ENCODE results near the gene ELL3. TPM values are rescaled to one million over a fixed set of nuclear protein-coding genes. Genes with fewer than 3 reads are reported as not detected.

The ELL3 gene
- total and polyA plus RNA-seq, 2 donors (not counting 3 experiments of a cell fraction or from before 2014, with no cell fraction given): 3.1 to 3.6 TPM

- Histone ChIP-seq H3K9me1 (replicated peaks; ENCODE audit: control insufficient read depth, extremely low read depth, insufficient read depth, low read length) (no peaks in the 10 kb centered on the region), H3K4me1 (ENCODE audit: control insufficient read depth, extremely low read depth, insufficient read depth, low read length) (peaks cover 21% of the 10 kb centered on the region), H3K9ac (replicated peaks; ENCODE audit: extremely low read depth, insufficient read depth, low read length) (peak overlapping the region; percentile 99), H3K9me3 (replicated peaks; ENCODE audit: control insufficient read depth, insufficient read depth, low read length) (no peaks in the 10 kb centered on the region), H3K4me3 (replicated peaks in 1 of 3; ENCODE audit: insufficient read depth in 1 of 3, low read depth in 1 of 3, low read length in 3 of 3) (peak overlapping the region; percentile 73 to 82 (median 74)), H2AFZ (ENCODE audit: low read depth, low read length) (no peak overlapping the region), H3K36me3 (ENCODE audit: control insufficient read depth in 2 of 2, extremely low read depth in 1 of 2, insufficient read depth in 2 of 2, low read length in 2 of 2) (peaks cover 21 to 26% of the 10 kb centered on the region in 2 experiments), H3K27ac (ENCODE audit: insufficient read depth, low read depth, low read length) (peak overlapping the region; percentile 91), H4K20me1 (replicated peaks; ENCODE audit: control insufficient read depth, extremely low read depth, insufficient read depth, low read length) (no peaks in the 10 kb centered on the region), H3K79me2 (ENCODE audit: control insufficient read depth, insufficient read depth, low read length) (peaks cover 31% of the 10 kb centered on the region), H3K27me3 (ENCODE audit: control insufficient read depth in 2 of 2, insufficient read depth in 2 of 2, low read length in 2 of 2) (no peaks in the 10 kb centered on the region), H3K4me2 (ENCODE audit: insufficient read depth, low read length) (peak overlapping the region; percentile 82)
- TSS peak; percentile 73 for BruUV-seq (replicated peaks)
- ChIA-PET CTCF (interaction anchor here (1.0 to 2.1 kb wide), 4 partner anchors 12 to 32 kb away, joined by 3 to 12 read pairs (median 3); partner anchors contain the start of genes ELL3 and MFAP1), POLR2A (interaction anchor here (0.9 kb wide), 1 partner anchor 8 kb away, joined by 3 read pairs; no protein-coding TSS in a partner anchor)
- TF ChIP-seq MYC (IDR thresholded peaks at IDR 0.05; ENCODE audit: low read depth, low read length) (no peak), POLR2A (IDR thresholded peaks at IDR 0.05; ENCODE audit: low read depth, low read length) (no peak), CTCF (IDR thresholded peaks at IDR 0.05; ENCODE audit: extremely low read depth in 1 of 2, insufficient read depth in 1 of 2, low read depth in 1 of 2, low read length in 2 of 2) (no peak), MAX (IDR thresholded peaks at IDR 0.05; ENCODE audit: insufficient read depth, insufficient read length) (no peak), POLR2AphosphoS5 (IDR thresholded peaks at IDR 0.05; ENCODE audit: insufficient read depth, low read depth, low read length) (no peak), JUN (IDR thresholded peaks at IDR 0.05; ENCODE audit: borderline replicate concordance, insufficient read depth, insufficient read length, low read depth) (no peak), EZH2 (IDR thresholded peaks at IDR 0.05; ENCODE audit: borderline replicate concordance, low read depth, low read length, severe bottlenecking) (no peak), GATA2 (IDR thresholded peaks at IDR 0.05; ENCODE audit: insufficient read depth, insufficient read length, low read depth, low read length) (no peak), FOS (IDR thresholded peaks at IDR 0.05; ENCODE audit: borderline replicate concordance, insufficient read depth, low read length) (no peak)
- FAIRE-seq (peak; percentile 84), DNase-seq (ENCODE audit: low read depth, low spot score) (peak; percentile 28)
- dilution Hi-C loops (cut with MboI; ENCODE audit: extremely low pct_ligation_motif_present, low sequenced_read_pairs) (no loop called here), intact Hi-C loops (cut with micrococcal nuclease) (loop anchor here (1.0 kb wide), 2 partner anchors 16 to 31 kb away; partner anchors contain the start of gene MFAP1)
These were observed 16.2 kb upstream of the ELL3 start for GRCh38 chr15:43792761-43793476.

Data from endothelial cell of umbilical vein (primary cell).